Kidney epithelial cell (primary cell): ENCODE measurements around the gene WIPF1. TPM values are rescaled to one million over a fixed set of nuclear protein-coding genes. Genes with fewer than 3 reads are reported as not detected.

ENCODE experiments used
- DNase-seq: peaks from one replicate; pipeline ENCODE4 v3.0.0-alpha.2; 2010; ENCODE audit warnings: low read depth
- H3K27me3 ChIP-seq: 2 replicates; pipeline ENCODE4 v1.6.0; 2011; ENCODE audit warnings: low read length; ENCODE audit not compliant: control insufficient read depth, insufficient read depth
- H3K36me3 ChIP-seq: 2 replicates; pipeline ENCODE4 v1.5.1; 2011; ENCODE audit warnings: low read length; ENCODE audit not compliant: control insufficient read depth, insufficient read depth
- H3K4me3 ChIP-seq: 2 replicates; pipeline ENCODE4 v1.5.1; 2011; ENCODE audit warnings: low read depth, mild to moderate bottlenecking, control low read depth, low read length
- CTCF ChIP-seq: IDR thresholded peaks from 2 replicates; pipeline ENCODE4 v1.5.1; 2011; ENCODE audit warnings: mild to moderate bottlenecking, moderate library complexity, low read length, control low read depth, inconsistent platforms; ENCODE audit not compliant: insufficient read depth, poor library complexity, severe bottlenecking
- total RNA-seq: library from RNA; depleted of rRNA; stranded (reverse); fragments of >200 nt; gene quantifications from 2 replicates; pipeline ENCODE4 v1.2.3, GENCODE V29; 2015

Gene WIPF1
- total RNA-seq, 1 donor from 2014 or later, result 9.5 TPM

- TF ChIP-seq CTCF, result no peak
- DNase-seq, result no peak
- H3K36me3 ChIP-seq, result no peaks in the 10 kb centered on the region
- no peaks in the 10 kb centered on the region for H3K27me3 ChIP-seq
- H3K4me3 ChIP-seq, result no peak overlapping the region
Measured at GRCh38 chr2:174599310-174599921, 1.8 kb upstream of the WIPF1 start.

- TF ChIP-seq CTCF, result no peak
- Histone ChIP-seq H3K36me3 (no peaks in the 10 kb centered on the region), H3K4me3 (no peak overlapping the region), H3K27me3 (no peaks in the 10 kb centered on the region)
- no peak for DNase-seq
Measured at GRCh38 chr2:174597009-174597344, 627 bp downstream of the WIPF1 start.

- H3K36me3 ChIP-seq, result no peaks in the 10 kb centered on the region
Measured at GRCh38 chr2:174595891-174596397, 1.7 kb downstream of the WIPF1 start.

GRCh38 chr2:174595116-174595809 is 2.3 kb downstream of the WIPF1 start:
- no peak for DNase-seq
- Histone ChIP-seq H3K27me3 (no peaks in the 10 kb centered on the region), H3K4me3 (no peak overlapping the region), H3K36me3 (no peaks in the 10 kb centered on the region)
- no peak for TF ChIP-seq CTCF

More at GRCh38 chr2:174595891-174596397, 1.7 kb downstream of the WIPF1 start:
- no peaks in the 10 kb centered on the region for H3K27me3 ChIP-seq
- DNase-seq, result no peak
- no peak for TF ChIP-seq CTCF
- H3K4me3 ChIP-seq, result no peak overlapping the region

GRCh38 chr2:174594456-174594855 is 3.1 kb downstream of the WIPF1 start:
- Histone ChIP-seq H3K4me3 (no peak overlapping the region), H3K36me3 (no peaks in the 10 kb centered on the region), H3K27me3 (no peaks in the 10 kb centered on the region)
- no peak for TF ChIP-seq CTCF
- DNase-seq, result no peak
